HG02938 (cell line): ENCODE measurements around the gene EEF1G.
"Not testable (repeated sequence)": the region's sequence is repeated elsewhere in the genome, so short reads cannot be mapped to it uniquely, and the experiment has no call there.

ENCODE experiments used
- ATAC-seq: cut with Tn5 transposase; IDR thresholded peaks from one replicate; pipeline ENCODE4 v1.9.1; 2021; ENCODE audit warnings: mild to moderate bottlenecking, moderate library complexity; ENCODE audit not compliant: unreplicated experiment

The EEF1G gene

GRCh38 chr11:62556108-62556874 is 17.4 kb downstream of the EEF1G start:
- ATAC-seq, result no peak

- peak; percentile 21 for ATAC-seq
Observed at GRCh38 chr11:62555464-62556107, 18.1 kb downstream of the EEF1G start.

GRCh38 chr11:62554387-62555167 is 19.1 kb downstream of the EEF1G start:
- ATAC-seq, result no peak

- ATAC-seq, result no peak
Observed at GRCh38 chr11:62553839-62554361, 19.8 kb downstream of the EEF1G start.

GRCh38 chr11:62553080-62553838 is 20.4 kb downstream of the EEF1G start:
- no peak for ATAC-seq

- no peak for ATAC-seq
Observed at GRCh38 chr11:62552485-62553079, 21.1 kb downstream of the EEF1G start.

- ATAC-seq, result not testable (repeated sequence)
Observed at GRCh38 chr11:62550478-62550877, 23.2 kb downstream of the EEF1G start.

- no peak for ATAC-seq
Observed at GRCh38 chr11:62548545-62549335, 25.0 kb downstream of the EEF1G start.

- no peak for ATAC-seq
Observed at GRCh38 chr11:62547691-62548281, 25.9 kb downstream of the EEF1G start.

GRCh38 chr11:62546929-62547625 is 26.6 kb downstream of the EEF1G start:
- no peak for ATAC-seq

- ATAC-seq, result no peak
Observed at GRCh38 chr11:62546244-62546928, 27.3 kb downstream of the EEF1G start, which contains the start of gene AHNAK. Gene AHNAK, minus strand, starts transcription at chr11:62546806. Its CDS starts 10,708 bp downstream, at chr11:62536098.

GRCh38 chr11:62545437-62546243 is 28.1 kb downstream of the EEF1G start:
- no peak for ATAC-seq

GRCh38 chr11:62544581-62545436 is 28.9 kb downstream of the EEF1G start:
- ATAC-seq, result no peak

- no peak for ATAC-seq
Observed at GRCh38 chr11:62543680-62544444, 29.8 kb downstream of the EEF1G start.
